ENCODE results near the gene CERS2.

The CERS2 gene

GRCh38 chr1:150969626-150970025 lies 5.0 kb downstream of the CERS2 start:
- H3K4ac ChIP-seq (ENCODE audit: low read depth, low read length), result peak overlapping the region; percentile 22
- H3K4me3 ChIP-seq (ENCODE audit: low read depth, low read length), result no peak overlapping the region
- DNase-seq, result no peak
- no peak overlapping the region for H2AK5ac ChIP-seq (ENCODE audit: low read length)
- H3K79me2 ChIP-seq (ENCODE audit: control insufficient read depth, insufficient read depth, low read length, poor library complexity), result peaks cover 18% of the 10 kb centered on the region
- H2BK5ac ChIP-seq (ENCODE audit: low read depth, low read length, poor library complexity), result no peak overlapping the region
- H3K14ac ChIP-seq (ENCODE audit: low read length), result no peak overlapping the region
- H4K91ac ChIP-seq (ENCODE audit: low read depth, low read length), result no peak overlapping the region
- no peak overlapping the region for H2BK12ac ChIP-seq (ENCODE audit: low read length)
- H4K12ac ChIP-seq (ENCODE audit: low read depth, low read length), result no peak overlapping the region
- no peak overlapping the region for H4K8ac ChIP-seq (ENCODE audit: low read depth, low read length)
- H3K18ac ChIP-seq (ENCODE audit: low read length), result no peak overlapping the region
- H2AFZ ChIP-seq (ENCODE audit: insufficient read depth, low read length, poor library complexity), result no peak overlapping the region
- peaks cover 8% of the 10 kb centered on the region for H3K79me1 ChIP-seq (ENCODE audit: low read length)
- no peak overlapping the region for H3K9ac ChIP-seq (ENCODE audit: low read length)
- peaks cover 38 to 40% of the 10 kb centered on the region in 2 experiments for H3K36me3 ChIP-seq (ENCODE audit: control insufficient read depth in 1 of 2, insufficient read depth in 2 of 2, low read length in 2 of 2)
- no peak overlapping the region for H3K27ac ChIP-seq (ENCODE audit: low read depth, low read length)
- H3K27me3 ChIP-seq (ENCODE audit: insufficient read depth, low read length), result no peaks in the 10 kb centered on the region
- H3K4me1 ChIP-seq (ENCODE audit: control insufficient read depth in 1 of 2, insufficient read depth in 2 of 2, low read length in 2 of 2), result peaks cover 29 to 30% of the 10 kb centered on the region in 2 experiments
- no peaks in the 10 kb centered on the region for H3K9me3 ChIP-seq (ENCODE audit: insufficient read depth, low read depth, low read length)
- H3K23ac ChIP-seq (ENCODE audit: low read length), result no peak overlapping the region
- H3K4me2 ChIP-seq (ENCODE audit: low read length), result no peak overlapping the region
- H2BK120ac ChIP-seq (ENCODE audit: insufficient read depth, low read length, poor library complexity), result no peak overlapping the region
- no CpG with 5 or more reads among the region's 3 CpGs for WGBS (ENCODE audit: extremely low coverage, insufficient coverage, insufficient read length)

GRCh38 chr1:150968491-150968890 lies 6.1 kb downstream of the CERS2 start:
- no peak overlapping the region for H3K27ac ChIP-seq (ENCODE audit: low read depth, low read length)
- no peak overlapping the region for H4K8ac ChIP-seq (ENCODE audit: low read depth, low read length)
- peaks cover 10% of the 10 kb centered on the region for H3K79me2 ChIP-seq (ENCODE audit: control insufficient read depth, insufficient read depth, low read length, poor library complexity)
- H3K4me3 ChIP-seq (ENCODE audit: low read depth, low read length), result no peak overlapping the region
- H3K4me2 ChIP-seq (ENCODE audit: low read length), result no peak overlapping the region
- no peaks in the 10 kb centered on the region for H3K79me1 ChIP-seq (ENCODE audit: low read length)
- peaks cover 45 to 50% of the 10 kb centered on the region in 2 experiments for H3K36me3 ChIP-seq (ENCODE audit: control insufficient read depth in 1 of 2, insufficient read depth in 2 of 2, low read length in 2 of 2)
- H2BK120ac ChIP-seq (ENCODE audit: insufficient read depth, low read length, poor library complexity), result no peak overlapping the region
- peaks cover 29 to 32% of the 10 kb centered on the region in 2 experiments for H3K4me1 ChIP-seq (ENCODE audit: control insufficient read depth in 1 of 2, insufficient read depth in 2 of 2, low read length in 2 of 2)
- H3K4ac ChIP-seq (ENCODE audit: low read depth, low read length), result no peak overlapping the region
- no peak overlapping the region for H2AK5ac ChIP-seq (ENCODE audit: low read length)
- no peak overlapping the region for H2BK5ac ChIP-seq (ENCODE audit: low read depth, low read length, poor library complexity)
- H3K9me3 ChIP-seq (ENCODE audit: insufficient read depth, low read depth, low read length), result no peaks in the 10 kb centered on the region
- H3K14ac ChIP-seq (ENCODE audit: low read length), result no peak overlapping the region
- H3K27me3 ChIP-seq (ENCODE audit: insufficient read depth, low read length), result no peaks in the 10 kb centered on the region
- no peak overlapping the region for H3K23ac ChIP-seq (ENCODE audit: low read length)
- no peak for DNase-seq
- H3K18ac ChIP-seq (ENCODE audit: low read length), result peak overlapping the region; percentile 25
- no peak overlapping the region for H4K12ac ChIP-seq (ENCODE audit: low read depth, low read length)
- no peak overlapping the region for H4K91ac ChIP-seq (ENCODE audit: low read depth, low read length)
- no peak overlapping the region for H3K9ac ChIP-seq (ENCODE audit: low read length)
- no peak overlapping the region for H2BK12ac ChIP-seq (ENCODE audit: low read length)
- no CpG with 5 or more reads among the region's 4 CpGs for WGBS (ENCODE audit: extremely low coverage, insufficient coverage, insufficient read length)
- H2AFZ ChIP-seq (ENCODE audit: insufficient read depth, low read length, poor library complexity), result no peak overlapping the region

- Histone ChIP-seq H2AFZ (ENCODE audit: insufficient read depth, low read length, poor library complexity) (no peak overlapping the region), H3K4ac (ENCODE audit: low read depth, low read length) (no peak overlapping the region), H3K9me3 (ENCODE audit: insufficient read depth, low read depth, low read length) (no peaks in the 10 kb centered on the region), H3K4me1 (ENCODE audit: control insufficient read depth in 1 of 2, insufficient read depth in 2 of 2, low read length in 2 of 2) (peaks cover 26 to 30% of the 10 kb centered on the region in 2 experiments), H2AK5ac (ENCODE audit: low read length) (no peak overlapping the region), H4K8ac (ENCODE audit: low read depth, low read length) (no peak overlapping the region), H3K27me3 (ENCODE audit: insufficient read depth, low read length) (no peaks in the 10 kb centered on the region), H3K9ac (ENCODE audit: low read length) (no peak overlapping the region), H3K4me3 (ENCODE audit: low read depth, low read length) (no peak overlapping the region), H3K79me1 (ENCODE audit: low read length) (no peaks in the 10 kb centered on the region), H2BK120ac (ENCODE audit: insufficient read depth, low read length, poor library complexity) (no peak overlapping the region), H3K79me2 (ENCODE audit: control insufficient read depth, insufficient read depth, low read length, poor library complexity) (peaks cover 6% of the 10 kb centered on the region), H3K14ac (ENCODE audit: low read length) (no peak overlapping the region), H4K91ac (ENCODE audit: low read depth, low read length) (no peak overlapping the region), H3K27ac (ENCODE audit: low read depth, low read length) (no peak overlapping the region), H2BK5ac (ENCODE audit: low read depth, low read length, poor library complexity) (no peak overlapping the region), H3K4me2 (ENCODE audit: low read length) (no peak overlapping the region), H3K18ac (ENCODE audit: low read length) (no peak overlapping the region), H3K23ac (ENCODE audit: low read length) (no peak overlapping the region), H3K36me3 (ENCODE audit: control insufficient read depth in 1 of 2, insufficient read depth in 2 of 2, low read length in 2 of 2) (peaks cover 47 to 52% of the 10 kb centered on the region in 2 experiments), H4K12ac (ENCODE audit: low read depth, low read length) (no peak overlapping the region), H2BK12ac (ENCODE audit: low read length) (no peak overlapping the region)
- no CpG with 5 or more reads among the region's 13 CpGs for WGBS (ENCODE audit: extremely low coverage, insufficient coverage, insufficient read length)
- DNase-seq, result no peak
Observed at GRCh38 chr1:150967936-150968335, 6.7 kb downstream of the CERS2 start.

- Histone ChIP-seq H3K27me3 (ENCODE audit: insufficient read depth, low read length) (no peaks in the 10 kb centered on the region), H3K36me3 (ENCODE audit: control insufficient read depth in 1 of 2, insufficient read depth in 2 of 2, low read length in 2 of 2) (peaks cover 47 to 59% of the 10 kb centered on the region in 2 experiments), H3K18ac (ENCODE audit: low read length) (no peak overlapping the region), H3K4me1 (ENCODE audit: control insufficient read depth in 1 of 2, insufficient read depth in 2 of 2, low read length in 2 of 2) (peaks cover 17 to 23% of the 10 kb centered on the region in 2 experiments), H3K4me3 (ENCODE audit: low read depth, low read length) (no peak overlapping the region), H2AFZ (ENCODE audit: insufficient read depth, low read length, poor library complexity) (no peak overlapping the region), H3K27ac (ENCODE audit: low read depth, low read length) (no peak overlapping the region), H2AK5ac (ENCODE audit: low read length) (no peak overlapping the region), H3K9ac (ENCODE audit: low read length) (no peak overlapping the region), H2BK5ac (ENCODE audit: low read depth, low read length, poor library complexity) (no peak overlapping the region), H3K4ac (ENCODE audit: low read depth, low read length) (no peak overlapping the region), H3K23ac (ENCODE audit: low read length) (no peak overlapping the region), H3K79me2 (ENCODE audit: control insufficient read depth, insufficient read depth, low read length, poor library complexity) (peaks cover 3% of the 10 kb centered on the region), H3K14ac (ENCODE audit: low read length) (no peak overlapping the region), H2BK12ac (ENCODE audit: low read length) (no peak overlapping the region), H2BK120ac (ENCODE audit: insufficient read depth, low read length, poor library complexity) (no peak overlapping the region), H3K4me2 (ENCODE audit: low read length) (no peak overlapping the region), H4K91ac (ENCODE audit: low read depth, low read length) (no peak overlapping the region), H3K9me3 (ENCODE audit: insufficient read depth, low read depth, low read length) (no peaks in the 10 kb centered on the region), H3K79me1 (ENCODE audit: low read length) (no peaks in the 10 kb centered on the region), H4K12ac (ENCODE audit: low read depth, low read length) (no peak overlapping the region), H4K8ac (ENCODE audit: low read depth, low read length) (no peak overlapping the region)
- no CpG with 5 or more reads among the region's 6 CpGs for WGBS (ENCODE audit: extremely low coverage, insufficient coverage, insufficient read length)
- no peak for DNase-seq
Observed at GRCh38 chr1:150966011-150966410, 8.6 kb downstream of the CERS2 start.
